IMR-90 (cell line): ENCODE measurements around the gene PCSK2. TPM values are rescaled to one million over a fixed set of nuclear protein-coding genes. Genes with fewer than 3 reads are reported as not detected.

Experiments used
- ATAC-seq: fragments of 200-7000 bp; cut with Tn5 transposase; 2 replicates; pipeline ENCODE4 v1.9.1; 2020; ENCODE audit warnings: low read depth, mild to moderate bottlenecking, moderate library complexity
- BruUV-seq: library from RNA; stranded (reverse); fragments of 400-500 nt; replicated peaks from 2 replicates; lab custom pipeline; 2021; lab: Mats Ljungman, UMichigan
- CTCF ChIA-PET: fragments of 300-600 bp; formaldehyde crosslinking; extraction: SDS; loops from one replicate; lab custom pipeline; 2021; ENCODE audit warnings: antibody characterized with exemption; lab: Yijun Ruan, JAX
- POLR2A ChIA-PET: fragments of 300-600 bp; sonication (Branson Sonifier 250); formaldehyde crosslinking; loops from one replicate; lab custom pipeline; 2022; ENCODE audit warnings: antibody characterized with exemption; ENCODE audit not compliant: unreplicated experiment; lab: Charles Lee
- DNase-seq: peaks from one replicate; pipeline ENCODE4 v3.0.0; 2013
- H2AFZ ChIP-seq: replicated peaks from 2 replicates; pipeline ENCODE3; 2013; ENCODE audit warnings: low read length, mild to moderate bottlenecking; ENCODE audit not compliant: poor library complexity
- H2AK5ac ChIP-seq: 2 replicates; pipeline ENCODE4 v1.6.1; 2013; ENCODE audit warnings: low read depth, low read length, inconsistent platforms
- H2AK9ac ChIP-seq: replicated peaks from 2 replicates; pipeline ENCODE3; 2013; ENCODE audit warnings: mild to moderate bottlenecking, low read depth, low read length, moderate library complexity; ENCODE audit not compliant: poor library complexity
- H2BK120ac ChIP-seq: 2 replicates; pipeline ENCODE4 v1.6.1; 2013; ENCODE audit warnings: low read depth, low read length, inconsistent platforms
- H2BK15ac ChIP-seq: 3 replicates; pipeline ENCODE4 v1.6.1; 2013; ENCODE audit warnings: low read depth, low read length, inconsistent platforms
- H2BK20ac ChIP-seq: 2 replicates; pipeline ENCODE4 v1.6.1; 2013; ENCODE audit warnings: low read depth, mild to moderate bottlenecking, inconsistent platforms, low read length, moderate library complexity
- H2BK5ac ChIP-seq: 2 replicates; pipeline ENCODE4 v1.6.1; 2013; ENCODE audit warnings: mild to moderate bottlenecking, low read depth, low read length, inconsistent platforms; ENCODE audit not compliant: poor library complexity, severe bottlenecking
- H3K14ac ChIP-seq: replicated peaks from 2 replicates; pipeline ENCODE4 v1.6.1; 2013; ENCODE audit warnings: low read depth, low read length, inconsistent platforms
- H3K18ac ChIP-seq: 2 replicates; pipeline ENCODE4 v1.6.1; 2013; ENCODE audit warnings: low read depth, low read length, control low read depth
- H3K23ac ChIP-seq: 2 replicates; pipeline ENCODE4 v1.6.1; 2013; ENCODE audit warnings: low read depth, low read length, inconsistent platforms
- H3K27ac ChIP-seq: 2 replicates; pipeline ENCODE4 v1.5.1; 2013; ENCODE audit warnings: mild to moderate bottlenecking, control low read depth, low read length; ENCODE audit not compliant: insufficient read depth
- H3K27me3 ChIP-seq: 2 replicates; pipeline ENCODE4 v1.6.1; 2013; ENCODE audit warnings: low read length; ENCODE audit not compliant: control insufficient read depth, insufficient read depth
- H3K36me3 ChIP-seq: 2 replicates; pipeline ENCODE4 v1.6.1; 2013; ENCODE audit warnings: low read length, mixed read lengths; ENCODE audit not compliant: control insufficient read depth, insufficient read depth
- H3K4ac ChIP-seq: 2 replicates; pipeline ENCODE4 v1.6.1; 2013; ENCODE audit warnings: low read depth, low read length, inconsistent platforms
- H3K4me1 ChIP-seq: 2 replicates; pipeline ENCODE4 v1.6.1; 2013; ENCODE audit warnings: low read length, mixed read lengths; ENCODE audit not compliant: control insufficient read depth, insufficient read depth
- H3K4me2 ChIP-seq: 2 replicates; pipeline ENCODE4 v1.6.1; 2013; ENCODE audit warnings: low read depth, mild to moderate bottlenecking, control low read depth, low read length, moderate library complexity
- H3K4me3 ChIP-seq: 2 replicates; pipeline ENCODE4 v1.5.1; 2013; ENCODE audit warnings: low read depth, mild to moderate bottlenecking, control low read depth, low read length, moderate library complexity; ENCODE audit not compliant: insufficient read depth
- H3K56ac ChIP-seq: 2 replicates; pipeline ENCODE4 v1.6.1; 2013; ENCODE audit warnings: low read length, inconsistent platforms; ENCODE audit not compliant: insufficient read depth; ENCODE audit errors: extremely low read depth
- H3K79me1 ChIP-seq, 2 experiments: 2 replicates each; pipeline ENCODE4 v1.6.1; 2013; ENCODE audit warnings: low read length in 2 of 2, inconsistent platforms in 1 of 2, low read depth in 1 of 2
- H3K9ac ChIP-seq: 2 replicates; pipeline ENCODE4 v1.6.1; 2013; ENCODE audit warnings: low read depth, low read length, control low read depth
- H3K9me1 ChIP-seq: 2 replicates; pipeline ENCODE4 v1.6.1; 2013; ENCODE audit warnings: low read length, inconsistent platforms; ENCODE audit not compliant: insufficient read depth
- H3K9me3 ChIP-seq: 2 replicates; pipeline ENCODE4 v1.6.1; 2013; ENCODE audit warnings: low read length; ENCODE audit not compliant: control insufficient read depth, insufficient read depth
- H4K20me1 ChIP-seq: 2 replicates; pipeline ENCODE4 v1.6.1; 2013; ENCODE audit warnings: low read length, inconsistent platforms; ENCODE audit not compliant: insufficient read depth
- H4K5ac ChIP-seq: 2 replicates; pipeline ENCODE4 v1.6.1; 2013; ENCODE audit warnings: mild to moderate bottlenecking, low read depth, low read length, control low read depth
- H4K8ac ChIP-seq, 2 experiments: 2 replicates each; pipeline ENCODE4 v1.6.1; 2013; ENCODE audit warnings: low read depth in 2 of 2, low read length in 2 of 2, control low read depth in 1 of 2, inconsistent platforms in 1 of 2
- H4K91ac ChIP-seq: 2 replicates; pipeline ENCODE4 v1.6.1; 2013; ENCODE audit warnings: low read depth, low read length, inconsistent platforms; ENCODE audit not compliant: insufficient read depth
- CHD1 ChIP-seq: IDR thresholded peaks from 2 replicates; pipeline ENCODE4 v1.6.1; 2012; ENCODE audit warnings: low read depth, low read length, improper control_type of control experiment
- ELK1 ChIP-seq: fragments of 150-350 bp; IDR thresholded peaks from 2 replicates; pipeline ENCODE4 v1.6.1; 2016; ENCODE audit warnings: low read depth, mild to moderate bottlenecking, low read length, moderate library complexity, borderline replicate concordance
- MAFK ChIP-seq: IDR thresholded peaks from 2 replicates; pipeline ENCODE4 v1.6.1; 2012; ENCODE audit warnings: low read depth, low read length, improper control_type of control experiment
- POLR2A ChIP-seq: IDR thresholded peaks from 2 replicates; pipeline ENCODE4 v1.6.1; 2012; ENCODE audit warnings: mild to moderate bottlenecking, low read depth, low read length
- RAD21 ChIP-seq: IDR thresholded peaks from 2 replicates; pipeline ENCODE4 v1.6.1; 2012; ENCODE audit warnings: low read length, improper control_type of control experiment
- SMC3 ChIP-seq: fragments of 150-350 bp; IDR thresholded peaks from 2 replicates; pipeline ENCODE4 v1.6.1; 2016; ENCODE audit warnings: low read depth, mild to moderate bottlenecking, antibody characterized with exemption, low read length, moderate library complexity
- WGBS, 2 experiments: methylation state at CpG; one replicate each; pipeline versions ENCODE4 v1.1.5 to v1.1.7; 2013; ENCODE audit warnings: missing lambda C conversion rate in 2 of 2; ENCODE audit not compliant: insufficient read length in 1 of 2; ENCODE audit errors: extremely low coverage in 2 of 2; 5-methylcytosine and 5-hydroxymethylcytosine counted together
- dilution Hi-C: fragments of 300-500 bp; cut with HindIII; formaldehyde crosslinking; loops from one replicate; pipeline ENCODE4 v1.14.3; 2018; ENCODE audit warnings: low sequenced_read_pairs; ENCODE audit not compliant: unreplicated experiment
- in situ Hi-C: fragments of 300-500 bp; cut with MboI; formaldehyde crosslinking; loops from 3 replicates; pipeline ENCODE4 v1.14.3; 2019; ENCODE audit warnings: low sequenced_read_pairs, inconsistent platforms, mixed read lengths
- intact Hi-C: fragments of 100-400 bp; cut with micrococcal nuclease; formaldehyde crosslinking; loops from 2 replicates; pipeline ENCODE4 v1.10.0; 2022
- polyA plus RNA-seq, 3 experiments: library from polyadenylated mRNA; depleted of rRNA; stranded (reverse); fragments of >200 nt; gene quantifications; 2 replicates each; pipeline ENCODE4 v1.2.3, GENCODE V29; 2012; ENCODE audit warnings: low replicate concordance in 1 of 3
- total RNA-seq: library from RNA; depleted of rRNA; stranded (reverse); fragments of >200 nt; gene quantifications from 2 replicates; pipeline ENCODE4 v1.2.3, GENCODE V29; 2012

Gene PCSK2
- total and polyA plus RNA-seq, 2 of the 4 experiments (the other 2 are of a cell fraction), result not detected

GRCh38 chr20:17500826-17501225 lies 274.0 kb downstream of the PCSK2 start:
- dilution Hi-C loops, result no loop called here
- Histone ChIP-seq H3K4me2 (no peak overlapping the region), H3K9me3 (no peaks in the 10 kb centered on the region), H3K4ac (no peak overlapping the region), H4K8ac (no peak overlapping the region), H2AK5ac (no peak overlapping the region), H3K4me3 (no peak overlapping the region), H2BK15ac (no peak overlapping the region), H3K14ac (no peak overlapping the region), H4K5ac (no peak overlapping the region), H3K18ac (no peak overlapping the region), H4K20me1 (no peaks in the 10 kb centered on the region), H3K23ac (no peak overlapping the region), H2BK120ac (no peak overlapping the region), H2AK9ac (no peak overlapping the region), H3K27me3 (peaks cover 15% of the 10 kb centered on the region; the same call in 1 of the 2 replicates), H2AFZ (no peak overlapping the region), H3K36me3 (no peaks in the 10 kb centered on the region), H3K27ac (no peak overlapping the region), H3K9ac (no peak overlapping the region), H4K91ac (no peak overlapping the region), H2BK20ac (no peak overlapping the region), H3K79me1 (no peaks in the 10 kb centered on the region), H3K56ac (no peak overlapping the region), H3K9me1 (0 out of 2 replicates have a peak, but pooled peaks cover 2% of the 10 kb centered on the region), H2BK5ac (no peak overlapping the region), H3K4me1 (peaks cover 6% of the 10 kb centered on the region; the same call in 1 of the 2 replicates)
- ATAC-seq (no peak), DNase-seq (no peak)
- no TSS peak for BruUV-seq
- in situ Hi-C loops, result loop anchor here (10.0 kb wide), 1 partner anchor 774 kb away; no protein-coding TSS in a partner anchor
- CTCF ChIA-PET, result no interaction called here
- intact Hi-C loops, result loop anchor here (10.0 kb wide), 1 partner anchor 114 kb away; no protein-coding TSS in a partner anchor
- POLR2A ChIA-PET, result no interaction called here
- 80% methylated on average over 1 of the region's 7 CpGs; no CpG with 5 or more reads in 1 of the 2 experiments for WGBS, 2 experiments
- no peak for TF ChIP-seq CHD1
- TF ChIP-seq SMC3, result no peak
- no peak for TF ChIP-seq MAFK
- TF ChIP-seq ELK1, result no peak
- no peak for TF ChIP-seq RAD21
- no peak for TF ChIP-seq POLR2A
